Stimulated activated CD4-positive, alpha-beta T cell treated with anti-CD3 and anti-CD28 coated beads, Interleukin-2, amount 100 ng/mL, for 24 hours (primary cell): Measurements from ENCODE around the gene GIPC3.

Experiments
- DNase-seq, 2 donors: peaks; one replicate each; pipeline ENCODE4 v3.0.0-alpha.2; 2020

GIPC3 gene

DNA sequence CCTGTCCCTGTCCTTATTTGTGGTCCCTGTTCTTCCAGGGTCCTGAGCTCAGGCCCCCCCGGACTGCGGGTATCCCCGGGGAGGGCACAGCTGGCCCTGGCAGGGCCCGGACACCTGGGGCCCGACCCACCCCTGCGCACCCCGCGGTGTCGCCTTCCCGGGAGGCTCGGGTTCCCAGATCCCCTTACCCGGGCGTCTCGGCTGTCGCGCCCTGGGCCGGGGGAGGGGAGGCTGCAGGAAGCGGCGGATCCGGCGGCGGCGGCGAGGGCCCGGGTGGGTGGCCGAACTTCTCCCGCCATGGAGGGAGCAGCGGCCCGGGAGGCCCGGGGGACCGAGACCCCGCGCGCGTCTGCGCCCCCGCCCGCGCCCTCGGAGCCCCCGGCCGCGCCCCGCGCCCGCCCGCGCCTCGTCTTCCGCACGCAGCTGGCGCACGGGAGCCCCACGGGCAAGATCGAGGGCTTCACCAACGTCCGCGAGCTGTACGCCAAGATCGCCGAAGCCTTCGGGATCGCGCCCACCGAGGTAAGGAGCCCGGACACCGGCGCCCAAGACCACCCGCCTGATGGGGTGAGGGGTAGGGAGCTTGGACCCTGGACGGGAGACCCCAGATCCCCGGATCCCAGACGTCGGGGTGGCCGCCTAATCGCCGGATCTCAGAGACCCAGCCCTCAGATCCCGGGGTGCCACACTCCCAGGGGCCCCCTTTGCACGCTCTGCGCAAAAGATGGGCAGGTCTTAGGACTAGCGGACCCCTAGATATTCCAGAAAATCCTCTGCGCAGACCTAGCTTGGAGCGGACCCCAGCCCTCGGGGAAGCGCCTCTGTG, at the start of gene GIPC3:
Gene GIPC3 (plus strand): TSS at position 178 of the 826 bp plus-strand sequence. CDS start 120 bp downstream, at position 298.
- DNase-seq = no peak

DNA sequence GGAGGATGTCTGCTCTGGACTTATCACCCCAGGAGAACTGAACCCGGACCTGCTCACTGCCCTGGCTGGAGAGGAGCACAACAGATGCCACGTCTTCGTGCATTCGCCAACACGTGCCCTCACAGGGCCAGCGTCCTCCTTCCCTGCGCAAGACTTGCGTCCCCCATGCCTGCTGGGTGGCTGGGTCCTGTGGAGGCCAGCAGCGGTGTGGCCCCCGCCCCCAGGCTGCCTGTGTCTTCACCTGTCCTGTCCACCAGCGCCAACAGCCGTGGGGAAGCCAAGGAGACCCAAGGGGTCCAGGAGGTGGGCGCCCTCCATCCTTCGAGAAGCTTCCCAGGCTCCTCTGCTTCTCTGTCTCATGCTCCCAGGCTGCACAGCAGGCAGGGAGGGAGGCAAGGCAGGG, 49.7 kb upstream of the GIPC3 start:
- DNase-seq = no peak

DNA sequence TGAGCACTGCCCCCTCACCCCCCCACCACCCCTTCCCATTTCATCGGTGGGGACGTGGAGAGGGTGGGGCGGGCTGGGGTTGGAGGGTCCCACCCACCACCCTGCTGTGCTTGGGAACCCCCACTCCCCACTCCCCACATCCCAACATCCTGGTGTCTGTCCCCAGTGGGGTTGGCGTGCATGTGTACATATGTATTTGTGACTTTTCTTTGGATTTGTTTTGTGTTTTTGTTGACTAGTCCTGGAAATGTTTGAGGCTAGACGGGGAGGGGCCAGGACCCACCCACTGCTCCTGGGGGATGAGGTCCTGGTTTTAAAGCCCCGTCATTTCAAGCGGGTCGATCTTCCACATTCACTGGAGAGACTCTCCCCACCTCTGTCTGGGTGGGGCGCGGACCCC, 49.3 kb upstream of the GIPC3 start:
- no peak for DNase-seq

- DNase-seq = no peak
Measured at GRCh38 chr19:3536429-3537100, 48.7 kb upstream of the GIPC3 start.

DNA sequence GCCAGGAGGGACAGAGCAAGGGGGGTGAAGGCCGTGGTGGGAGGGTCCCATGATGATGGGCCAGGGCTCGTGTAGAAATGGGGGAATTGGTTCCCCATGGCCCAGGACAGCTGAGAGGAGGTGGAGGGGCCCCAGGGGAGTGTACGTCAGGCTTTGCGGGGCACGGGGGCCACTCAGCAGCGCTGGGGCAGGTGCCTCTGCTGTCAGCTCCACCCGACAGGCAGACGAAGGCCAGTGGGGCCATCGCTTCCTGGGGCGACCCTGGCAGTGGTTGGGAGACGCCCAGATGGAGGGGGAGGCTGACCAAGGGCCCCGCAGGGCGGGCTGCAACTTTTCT, 48.2 kb upstream of the GIPC3 start:
- no peak for DNase-seq

GRCh38 chr19:3537438-3538240, 47.6 kb upstream of the GIPC3 start:
- no peak for DNase-seq

DNA sequence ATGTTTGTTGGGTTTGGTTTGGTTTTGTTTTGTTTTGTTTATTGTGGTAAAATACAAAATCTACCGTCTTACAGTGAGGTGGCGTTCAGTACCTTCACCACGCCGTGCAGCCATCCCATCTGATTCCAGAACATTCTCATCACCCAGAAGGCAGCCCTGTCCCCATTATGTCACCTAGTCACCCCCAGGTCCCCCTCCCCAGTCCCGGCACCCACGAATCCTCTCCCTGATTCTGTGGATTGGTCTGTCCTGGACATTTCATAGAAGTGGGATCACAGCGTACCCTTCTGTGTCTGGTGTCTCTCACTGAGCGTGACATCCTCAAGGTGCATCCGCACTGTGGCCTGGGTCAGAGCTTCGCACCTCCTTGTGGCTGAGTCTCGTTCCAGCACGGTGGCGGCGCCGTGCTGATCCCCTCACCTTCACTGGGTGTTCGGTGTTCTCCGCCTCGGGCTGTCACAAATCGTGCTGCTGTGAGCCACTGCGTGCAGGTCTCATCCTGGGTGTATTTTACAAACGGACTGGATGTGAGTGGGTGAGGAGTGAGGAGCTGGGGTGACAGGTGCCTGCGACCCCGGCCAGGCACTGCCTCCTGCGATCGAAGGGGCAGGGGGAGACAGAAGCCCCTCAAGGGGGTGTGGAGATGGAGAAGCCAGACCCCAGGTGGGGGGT, 46.9 kb upstream of the GIPC3 start:
- no peak for DNase-seq

DNA sequence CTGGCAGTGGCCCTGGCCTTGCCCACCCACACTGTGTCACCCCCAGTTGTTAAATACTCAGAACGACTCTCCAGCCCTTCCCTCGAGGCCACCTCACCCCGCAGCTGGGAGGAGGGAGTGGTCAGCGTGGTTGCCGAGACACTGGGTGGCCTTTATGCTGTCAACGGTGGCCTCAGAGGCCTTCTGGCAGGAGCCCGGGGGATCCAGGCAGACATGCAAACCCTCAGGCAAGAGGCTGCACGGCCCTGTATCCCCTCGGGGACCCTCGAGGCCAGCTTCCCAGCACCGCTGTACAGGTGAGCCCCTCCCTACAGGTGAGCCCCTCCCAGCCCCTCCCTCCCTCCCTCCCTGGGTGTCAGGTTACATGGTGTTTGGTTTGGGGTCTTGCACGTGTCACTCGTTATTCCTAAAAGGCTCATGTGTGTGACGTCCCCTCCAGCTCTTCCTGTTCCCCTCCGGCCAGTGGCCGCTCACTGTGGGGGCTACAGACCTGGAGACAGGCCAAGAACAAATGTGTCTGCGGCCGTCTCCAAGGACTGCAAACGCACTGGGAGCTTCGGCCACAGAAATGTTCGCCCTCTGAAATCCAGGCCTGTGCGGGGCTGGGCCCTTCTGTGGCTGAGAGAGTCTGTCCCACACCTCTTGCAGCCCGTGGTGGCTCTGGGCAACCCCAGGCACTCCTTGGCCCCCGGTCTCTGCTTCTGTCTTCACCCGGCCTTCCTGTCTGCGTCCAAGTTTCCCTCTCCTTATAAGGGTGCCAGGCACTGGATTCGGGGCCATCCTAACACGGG, 46.1 kb upstream of the GIPC3 start, which contains the start of gene TEKTIP1:
Gene TEKTIP1 (plus strand): TSS at position 210 of the 791 bp plus-strand sequence. CDS start 4 bp downstream, at position 214.
- no peak for DNase-seq

GRCh38 chr19:3539756-3540118, 45.5 kb upstream of the GIPC3 start:
- DNase-seq = no peak

DNA sequence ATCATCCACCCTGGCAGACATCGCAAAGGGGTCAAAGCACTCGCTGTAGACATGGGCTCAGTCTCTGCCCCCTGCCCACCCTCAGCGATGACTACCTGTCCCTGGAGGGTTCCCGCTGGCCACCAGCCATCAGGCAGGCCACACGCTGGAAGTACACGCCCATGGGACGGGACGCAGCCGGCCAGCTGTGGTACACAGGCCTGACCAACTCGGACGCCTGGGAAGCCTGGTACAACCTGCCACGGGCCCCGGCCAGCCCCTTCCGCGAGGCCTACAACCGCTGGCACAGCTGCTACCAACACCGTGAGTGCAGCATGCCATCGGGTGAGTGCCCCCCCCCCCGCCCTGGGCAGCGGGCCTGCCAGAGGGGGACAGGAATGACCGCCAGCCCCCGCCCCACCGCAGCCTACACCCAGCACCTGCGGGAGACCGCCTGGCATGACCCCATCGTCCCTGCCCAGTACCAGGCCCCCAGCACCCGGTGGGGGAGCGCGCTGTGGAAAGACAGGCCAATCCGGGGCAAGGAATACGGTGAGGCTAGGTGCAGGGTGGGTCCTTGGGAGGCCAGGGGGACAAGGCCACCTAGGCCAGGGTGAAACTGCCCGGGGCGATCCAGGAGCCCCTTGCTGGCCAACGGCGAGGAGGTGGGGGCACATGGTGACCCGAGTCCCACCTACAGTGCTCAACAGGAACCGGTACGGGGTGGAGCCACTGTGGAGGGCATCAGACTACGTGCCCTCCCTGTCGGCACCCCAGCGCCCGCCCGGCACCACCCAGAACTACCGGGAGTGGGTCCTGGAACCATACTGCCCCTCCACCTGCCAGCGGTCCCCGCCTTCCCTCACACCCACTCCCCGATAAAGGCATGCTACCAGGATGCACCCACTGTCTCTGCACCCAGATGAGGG, 41.9 kb upstream of the GIPC3 start:
- no peak for DNase-seq

DNA sequence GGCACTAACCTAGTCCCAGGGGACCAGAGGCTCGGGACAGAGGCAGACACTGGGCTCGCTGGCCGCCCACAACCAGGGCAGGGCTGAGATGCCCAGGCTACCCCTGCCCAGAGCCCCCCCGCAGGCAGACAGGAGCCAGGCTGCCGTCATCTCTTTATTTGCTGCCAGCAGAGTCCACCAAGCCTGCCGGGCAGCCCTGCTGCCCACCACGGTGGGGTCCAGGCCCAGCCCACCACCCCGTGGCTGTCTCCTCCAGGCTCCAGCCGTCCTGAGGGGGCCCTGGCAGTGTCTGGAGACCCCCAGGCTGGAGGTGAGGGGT, 41.3 kb upstream of the GIPC3 start:
- no peak for DNase-seq

GRCh38 chr19:3544742-3545668, 40.3 kb upstream of the GIPC3 start:
- DNase-seq = peak; percentile 87 to 88

DNA sequence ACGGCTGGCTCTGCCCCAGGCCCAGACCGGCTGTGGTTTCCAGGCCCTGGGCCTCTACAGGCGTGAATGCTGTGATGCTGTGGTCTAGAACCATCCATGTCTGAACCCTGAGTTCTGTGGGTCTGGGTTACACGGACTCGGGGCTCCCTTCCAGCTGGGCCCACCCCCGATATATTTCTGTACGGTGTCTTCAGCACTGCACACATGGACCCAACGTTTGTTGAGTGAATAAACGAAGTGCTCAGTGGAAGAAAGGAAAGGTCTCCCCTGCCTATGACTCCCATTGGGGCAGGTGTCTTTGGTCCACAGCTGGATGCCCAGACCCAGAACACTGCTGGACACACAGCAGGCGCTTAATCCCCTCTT, 39.6 kb upstream of the GIPC3 start:
- DNase-seq = no peak

- no peak for DNase-seq
Measured at GRCh38 chr19:3546119-3546518, 39.2 kb upstream of the GIPC3 start.

DNA sequence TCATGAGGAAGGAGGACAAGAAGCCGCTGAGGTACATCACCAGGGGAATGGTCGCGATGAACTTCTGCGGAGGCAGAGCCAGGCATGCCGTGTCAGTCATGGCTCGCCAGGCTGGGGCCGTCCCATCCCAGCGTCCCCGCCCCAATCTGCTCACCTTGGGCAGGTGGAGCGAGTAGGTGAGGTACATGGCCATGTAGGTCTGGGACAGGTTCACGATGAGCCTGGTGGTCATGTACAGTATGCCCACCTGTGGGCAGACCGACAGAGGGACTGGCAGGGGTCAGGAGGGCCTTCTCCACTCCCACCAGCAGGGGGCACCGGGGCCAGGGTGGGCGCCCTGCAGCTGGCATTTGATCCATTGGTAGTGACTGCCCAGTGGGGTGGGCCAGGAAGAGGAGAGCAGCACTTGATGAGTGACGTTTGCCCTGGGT, 38.0 kb upstream of the GIPC3 start:
- peak; percentile 49 for DNase-seq

DNA sequence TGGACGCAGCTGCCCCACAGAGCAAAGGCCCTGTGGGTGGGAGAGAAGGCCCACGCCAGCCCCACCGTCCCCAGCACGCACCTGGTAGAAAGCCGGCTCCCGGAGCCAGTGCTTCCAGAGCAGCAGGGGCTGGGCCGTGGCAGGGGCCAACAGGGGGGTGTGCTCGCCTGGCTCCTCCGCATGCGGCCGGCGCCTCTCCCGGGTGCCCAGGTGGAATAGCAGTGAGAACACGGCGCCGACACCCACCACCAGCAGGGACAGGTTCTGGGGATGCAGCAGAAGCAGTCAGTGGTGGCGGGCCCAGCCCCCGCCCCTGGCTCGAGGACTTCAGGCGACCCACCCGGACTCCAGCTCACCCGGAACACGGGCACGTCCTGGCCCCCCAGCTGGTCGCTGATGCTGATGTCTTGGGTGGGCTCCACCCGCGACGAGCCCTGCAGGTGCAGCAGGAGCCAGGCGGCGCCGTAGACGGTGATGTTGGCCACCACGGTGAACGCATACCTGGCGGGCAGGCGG, 37.5 kb upstream of the GIPC3 start:
- DNase-seq = no peak

GRCh38 chr19:3548606-3549005, 36.7 kb upstream of the GIPC3 start:
- no peak for DNase-seq

DNA sequence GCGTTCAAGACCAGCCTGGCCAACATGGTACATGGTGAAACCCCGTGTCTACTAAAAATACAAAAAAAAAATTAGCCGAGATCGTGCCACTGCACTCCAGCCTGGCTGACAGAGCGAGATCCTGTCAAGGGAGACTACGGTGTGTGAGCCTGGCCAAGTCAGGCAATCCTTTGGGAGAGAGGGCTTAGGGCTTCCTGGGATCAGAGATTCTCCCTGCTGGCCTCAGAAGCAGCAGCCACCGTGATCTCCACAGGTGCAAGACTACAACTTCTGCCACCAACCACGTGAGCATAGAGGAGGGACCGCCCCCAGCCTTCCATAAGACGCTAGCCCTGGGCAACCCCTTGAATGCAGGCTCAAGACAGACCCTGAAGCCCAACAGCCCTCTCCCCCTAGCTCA, 35.5 kb upstream of the GIPC3 start:
- no peak for DNase-seq

- no peak for DNase-seq
Measured at GRCh38 chr19:3550947-3551791, 34.1 kb upstream of the GIPC3 start.
